ENCODE results near the gene KCTD7. TPM values are rescaled to one million over a fixed set of nuclear protein-coding genes. Genes with fewer than 3 reads are reported as not detected.

The KCTD7 gene
- total and polyA plus RNA-seq, 10 of the 15 experiments (the other 5 are each of a cell fraction or from before 2014, with no cell fraction given) = 1.6 to 18.0 (median 9.4) TPM

DNA sequence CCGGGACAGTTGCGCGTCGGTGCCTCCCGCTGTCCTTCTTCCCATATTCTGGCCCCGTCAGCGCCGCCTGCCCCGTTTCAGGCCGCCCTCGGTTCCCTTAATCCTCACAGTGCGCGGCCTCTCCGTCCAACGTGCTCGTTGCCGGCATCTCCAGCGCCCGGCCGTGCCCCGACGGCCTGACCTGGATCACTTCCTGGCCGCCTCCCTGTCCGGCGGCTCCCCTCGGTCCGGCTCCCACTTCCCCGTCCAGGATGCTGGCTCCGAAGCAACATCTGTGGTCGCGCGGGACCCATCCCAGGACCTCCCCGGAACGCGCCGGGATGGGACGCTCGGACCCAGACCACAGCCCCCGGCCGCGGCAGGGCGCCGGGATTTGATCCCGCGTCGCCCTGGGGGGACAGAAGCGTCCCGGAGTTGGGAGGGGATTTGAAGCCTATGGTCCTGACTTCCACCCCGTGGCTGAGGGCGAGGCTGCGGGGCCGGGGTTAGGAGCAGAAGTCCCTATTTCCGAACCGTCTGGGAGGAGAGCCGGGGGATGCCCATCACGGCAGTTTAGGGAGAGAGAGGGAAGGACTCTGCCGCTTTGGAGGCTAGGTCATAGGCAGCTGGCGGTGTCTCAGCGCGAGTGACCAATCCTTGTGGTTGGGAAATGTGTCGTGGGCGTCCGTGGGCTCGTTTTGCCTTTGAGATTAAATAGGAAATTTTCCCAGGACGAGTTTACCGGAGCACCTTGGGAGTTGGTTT lies 53.8 kb downstream of the KCTD7 start:
- Histone ChIP-seq H3K4me1 (ENCODE audit: control insufficient read depth, insufficient read depth, low read length) (peaks cover 12% of the 10 kb centered on the region), H3K9ac (ENCODE audit: control insufficient read depth, insufficient read depth, low read length) (peak overlapping the region; percentile 59), H3K4me2 (ENCODE audit: control insufficient read depth, insufficient read depth) (peak overlapping the region; percentile 84), H3K27ac (ENCODE audit: control insufficient read depth, insufficient read depth) (peak overlapping the region; percentile 51; the same call in 1 of the 2 replicates), H3K36me3 (ENCODE audit: control insufficient read depth in 2 of 2, insufficient read depth in 2 of 2, low read length in 1 of 2) (no peaks in the 10 kb centered on the region), H4K20me1 (ENCODE audit: control insufficient read depth, insufficient read depth) (no peaks in the 10 kb centered on the region), H3K27me3 (replicated peaks in 1 of 2; ENCODE audit: control insufficient read depth in 2 of 2, insufficient read depth in 2 of 2, low read length in 1 of 2) (no peaks in the 10 kb centered on the region), H3K4me3 (peak overlapping the region; percentile 93), H3K79me2 (ENCODE audit: control insufficient read depth, insufficient read depth, low read length) (peaks cover 22% of the 10 kb centered on the region), H2AFZ (ENCODE audit: control insufficient read depth, low read depth, low read length) (peak overlapping the region; percentile 75), H3K9me3 (replicated peaks; ENCODE audit: control insufficient read depth, insufficient read depth, low read length) (no peaks in the 10 kb centered on the region)
- DNase-seq (ENCODE audit: low read depth, low spot score) (no peak), ATAC-seq (peak; percentile 52), FAIRE-seq (no peak)
- ChIA-PET SMC1A (ENCODE audit: uncharacterized antibody, unreplicated experiment) (no interaction called here), RAD21 (ENCODE audit: unreplicated experiment) (interaction anchor here (1.3 kb wide), 1 partner anchor 55 kb away, joined by 4 read pairs; no protein-coding TSS in a partner anchor), POLR2A (interaction anchor here (0.6 to 0.7 kb wide), 2 partner anchors 23 to 90 kb away, joined by 3 to 4 read pairs; no protein-coding TSS in a partner anchor), CTCF (interaction anchor here (0.6 kb wide), 1 partner anchor 39 kb away, joined by 3 read pairs; no protein-coding TSS in a partner anchor)
- TF ChIP-seq ASH2L (IDR thresholded peaks at IDR 0.05; ENCODE audit: borderline replicate concordance, low read depth) (no peak), EED (IDR thresholded peaks at IDR 0.05; ENCODE audit: low read depth) (0 out of 2 replicates have a peak, but pooled peaks have one; percentile 37), DPF2 (IDR thresholded peaks at IDR 0.05) (0 out of 2 replicates have a peak, but pooled peaks have one; percentile 71), IKZF1 (conservative IDR thresholded peaks at IDR 0.05) (peak; percentile 97), RUNX3 (IDR thresholded peaks at IDR 0.05; ENCODE audit: low read length) (0 out of 2 replicates have a peak, but pooled peaks have one; percentile 5), NR2F1 (conservative IDR thresholded peaks at IDR 0.05) (peak; percentile 60)
- TF ChIP-seq, protein P1, sequence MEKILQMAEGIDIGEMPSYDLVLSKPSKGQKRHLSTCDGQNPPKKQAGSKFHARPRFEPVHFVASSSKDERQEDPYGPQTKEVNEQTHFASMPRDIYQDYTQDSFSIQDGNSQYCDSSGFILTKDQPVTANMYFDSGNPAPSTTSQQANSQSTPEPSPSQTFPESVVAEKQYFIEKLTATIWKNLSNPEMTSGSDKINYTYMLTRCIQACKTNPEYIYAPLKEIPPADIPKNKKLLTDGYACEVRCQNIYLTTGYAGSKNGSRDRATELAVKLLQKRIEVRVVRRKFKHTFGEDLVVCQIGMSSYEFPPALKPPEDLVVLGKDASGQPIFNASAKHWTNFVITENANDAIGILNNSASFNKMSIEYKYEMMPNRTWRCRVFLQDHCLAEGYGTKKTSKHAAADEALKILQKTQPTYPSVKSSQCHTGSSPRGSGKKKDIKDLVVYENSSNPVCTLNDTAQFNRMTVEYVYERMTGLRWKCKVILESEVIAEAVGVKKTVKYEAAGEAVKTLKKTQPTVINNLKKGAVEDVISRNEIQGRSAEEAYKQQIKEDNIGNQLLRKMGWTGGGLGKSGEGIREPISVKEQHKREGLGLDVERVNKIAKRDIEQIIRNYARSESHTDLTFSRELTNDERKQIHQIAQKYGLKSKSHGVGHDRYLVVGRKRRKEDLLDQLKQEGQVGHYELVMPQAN (conservative IDR thresholded peaks at IDR 0.05) = peak; percentile 53
- TF ChIP-seq, protein P2, sequence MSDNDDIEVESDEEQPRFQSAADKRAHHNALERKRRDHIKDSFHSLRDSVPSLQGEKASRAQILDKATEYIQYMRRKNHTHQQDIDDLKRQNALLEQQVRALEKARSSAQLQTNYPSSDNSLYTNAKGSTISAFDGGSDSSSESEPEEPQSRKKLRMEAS (IDR thresholded peaks at IDR 0.05; ENCODE audit: low read depth, low read length) = no peak
- WGBS (ENCODE audit: insufficient coverage, insufficient replicate concordance, low lambda C conversion rate, missing lambda C conversion rate) = 3% methylated on average over 65 of the region's 66 CpGs
- intact Hi-C loops (cut with micrococcal nuclease; ENCODE audit: unreplicated experiment) (no loop called here), in situ Hi-C loops (cut with MboI) (no loop called here)
- no TSS peak for BruUV-seq (replicated peaks)
